ENCODE measurements around the gene NADSYN1.
"Not testable (repeated sequence)": the region's sequence is repeated elsewhere in the genome, so short reads cannot be mapped to it uniquely, and the experiment has no call there.

Gene NADSYN1

GRCh38 chr11:71526796-71527575 is 74.0 kb downstream of the NADSYN1 start, which contains the start of gene KRTAP5-7:
KRTAP5-7 (plus strand) TSS chr11:71527267; CDS start chr11:71527301, 34 bp downstream.
- not testable (repeated sequence) for DNase-seq (ENCODE audit: low read depth)

DNA sequence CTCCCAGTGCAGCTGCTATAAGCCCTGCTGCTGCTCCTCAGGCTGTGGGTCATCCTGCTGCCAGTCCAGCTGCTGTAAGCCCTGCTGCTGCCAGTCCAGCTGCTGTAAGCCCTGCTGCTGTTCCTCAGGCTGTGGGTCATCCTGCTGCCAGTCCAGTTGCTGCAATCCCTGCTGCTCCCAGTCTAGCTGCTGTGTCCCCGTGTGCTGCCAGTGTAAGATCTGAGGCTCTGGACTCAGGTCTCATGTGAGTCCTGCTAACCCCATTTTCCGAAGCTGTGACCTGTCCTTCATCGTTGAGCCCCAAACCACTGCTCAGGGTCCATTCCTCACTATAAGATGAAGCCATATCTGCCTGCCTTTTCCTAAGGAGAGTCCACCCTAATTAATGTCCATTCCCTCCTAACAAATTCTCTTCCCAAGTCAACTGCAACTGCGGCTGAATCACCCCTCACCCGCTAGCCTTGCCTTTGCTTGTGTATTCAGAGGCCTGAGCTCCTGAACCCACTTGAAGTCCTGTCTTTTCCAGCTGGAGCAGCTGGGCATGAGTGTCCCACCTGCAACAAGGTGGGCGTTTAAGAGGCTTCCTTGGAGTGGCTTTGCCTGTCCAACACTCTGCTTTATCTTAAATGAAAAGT is 74.7 kb downstream of the NADSYN1 start:
- no peak for DNase-seq (ENCODE audit: low read depth)

DNA sequence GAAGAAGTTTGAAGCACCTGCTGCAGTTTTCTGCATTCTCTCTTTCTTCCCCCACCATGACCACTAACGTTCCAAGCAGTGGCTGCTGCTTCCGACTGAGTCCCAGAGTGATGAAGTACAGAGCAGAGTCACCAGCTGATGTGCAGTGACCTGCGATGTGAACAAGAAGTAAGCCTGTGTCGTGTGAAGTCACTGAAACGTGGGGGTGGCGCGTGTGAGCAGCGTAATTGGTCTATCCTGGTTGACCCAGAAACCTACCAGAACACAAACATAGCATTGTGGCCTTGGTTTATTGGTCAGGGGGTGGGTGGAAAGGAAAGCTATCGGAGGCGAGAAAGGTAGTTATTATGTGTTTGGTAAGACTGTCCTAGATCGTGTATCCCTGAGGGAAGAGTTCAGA is 77.6 kb downstream of the NADSYN1 start:
- DNase-seq (ENCODE audit: low read depth): no peak

DNA sequence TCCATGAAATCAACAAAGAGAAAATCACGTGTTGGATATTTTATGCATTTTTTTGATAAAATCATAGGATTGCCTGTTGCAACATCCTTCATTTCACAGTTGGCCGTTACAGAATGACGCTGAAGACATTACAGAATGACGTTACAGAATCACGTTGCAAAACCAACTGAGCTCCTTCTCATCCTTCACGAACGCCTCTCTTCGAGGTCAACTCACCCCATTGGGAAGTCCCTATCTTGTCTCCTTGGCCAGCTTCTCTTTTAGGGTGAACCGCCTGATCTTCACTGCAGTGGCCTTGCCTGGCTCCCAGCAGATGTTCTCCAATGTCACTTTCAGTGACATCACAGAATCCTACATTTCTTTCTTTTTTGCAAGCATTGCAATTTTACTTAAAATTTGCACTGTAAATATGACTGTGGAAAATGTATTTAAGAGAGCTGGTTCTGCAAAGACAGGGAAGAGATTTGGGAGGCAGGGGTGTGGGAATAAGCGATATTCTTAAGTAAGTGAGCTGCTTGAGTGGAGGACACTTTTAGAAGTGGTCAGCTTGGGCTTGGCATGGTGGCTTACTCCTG is 79.1 kb downstream of the NADSYN1 start:
- DNase-seq (ENCODE audit: low read depth): no peak

DNA sequence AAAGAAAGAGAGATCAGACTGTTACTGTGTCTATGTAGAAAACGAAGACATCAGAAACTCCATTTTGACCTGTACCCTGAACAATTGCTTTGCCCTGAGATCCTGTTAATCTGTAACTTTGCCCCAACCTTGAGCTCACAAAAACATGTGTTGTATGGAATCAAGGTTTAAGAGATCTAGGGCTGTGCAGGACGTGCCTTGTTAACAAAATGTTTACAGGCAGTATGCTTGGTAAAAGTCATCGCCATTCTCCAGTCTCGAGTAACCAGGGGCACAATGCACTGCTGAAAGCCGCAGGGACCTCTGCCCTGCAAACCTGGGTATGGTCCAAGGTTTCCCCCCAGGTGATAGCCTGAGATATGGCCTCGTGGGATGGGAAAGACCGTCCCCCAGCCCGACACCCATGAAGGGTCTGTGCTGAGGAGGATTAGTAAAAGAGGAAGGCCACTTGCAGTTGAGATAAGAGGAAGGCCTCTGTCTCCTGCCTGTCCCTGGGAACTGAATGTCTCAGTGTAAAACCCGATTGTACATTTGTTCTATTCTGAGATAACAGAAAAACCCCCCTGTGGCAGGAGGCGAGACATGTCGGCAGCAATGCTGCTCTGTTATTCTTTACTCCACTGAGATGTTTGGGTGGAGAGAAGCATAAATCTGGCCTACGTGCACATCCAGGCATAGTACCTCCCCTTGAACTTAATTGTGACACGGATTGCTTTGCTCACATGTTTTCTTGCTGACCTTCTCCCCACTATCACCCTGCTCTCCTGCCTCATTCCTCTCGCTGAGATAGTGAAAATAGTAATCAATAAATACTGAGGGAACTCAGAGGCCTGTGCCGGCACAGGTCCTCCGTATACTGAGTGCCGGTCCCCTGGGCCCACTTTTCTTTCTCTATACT is 82.0 kb downstream of the NADSYN1 start:
- not testable (repeated sequence) for DNase-seq (ENCODE audit: low read depth)

DNA sequence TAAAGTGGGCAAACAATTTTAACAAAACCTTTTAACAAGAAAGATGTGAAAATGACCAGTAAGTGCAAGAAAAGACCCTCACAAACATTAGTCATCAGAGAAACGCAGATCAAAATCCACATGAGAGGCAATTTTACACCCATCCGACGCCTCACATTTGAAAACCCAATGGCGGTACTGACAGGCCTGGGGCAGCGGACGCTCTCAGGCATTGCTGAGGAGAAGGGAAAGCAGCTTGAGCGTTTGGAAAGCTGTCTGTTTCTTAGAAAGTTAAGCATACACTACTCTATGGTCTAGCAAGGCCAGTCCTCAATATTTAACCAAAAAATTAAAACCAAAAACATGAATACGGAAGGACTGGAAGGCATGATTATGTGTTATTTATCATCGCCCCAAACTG is 82.8 kb downstream of the NADSYN1 start:
- DNase-seq (ENCODE audit: low read depth): no peak

GRCh38 chr11:71537537-71537936 is 84.5 kb downstream of the NADSYN1 start:
- no peak for DNase-seq (ENCODE audit: low read depth)

DNA sequence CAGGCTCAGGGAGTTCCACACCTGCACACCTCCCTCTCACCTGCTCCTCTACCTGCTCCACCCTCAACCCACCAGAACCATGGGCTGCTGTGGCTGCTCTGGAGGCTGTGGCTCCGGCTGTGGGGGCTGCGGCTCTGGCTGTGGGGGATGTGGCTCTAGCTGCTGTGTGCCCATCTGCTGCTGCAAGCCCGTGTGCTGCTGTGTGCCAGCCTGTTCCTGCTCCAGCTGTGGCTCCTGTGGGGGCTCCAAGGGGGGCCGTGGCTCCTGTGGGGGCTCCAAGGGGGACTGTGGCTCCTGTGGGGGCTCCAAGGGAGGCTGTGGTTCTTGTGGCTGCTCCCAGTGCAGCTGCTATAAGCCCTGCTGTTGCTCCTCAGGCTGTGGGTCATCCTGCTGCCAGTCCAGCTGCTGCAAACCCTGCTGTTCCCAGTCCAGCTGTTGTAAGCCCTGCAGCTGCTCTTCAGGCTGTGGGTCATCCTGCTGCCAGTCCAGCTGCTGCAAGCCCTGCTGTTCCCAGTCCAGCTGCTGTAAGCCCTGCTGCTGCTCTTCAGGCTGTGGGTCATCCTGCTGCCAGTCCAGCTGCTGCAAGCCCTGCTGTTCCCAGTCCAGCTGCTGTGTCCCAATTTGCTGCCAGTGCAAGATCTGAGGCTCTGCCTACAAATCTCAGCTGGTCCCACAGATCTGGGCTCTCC is 85.1 kb downstream of the NADSYN1 start, which contains the start of gene KRTAP5-8:
TSS of gene KRTAP5-8 (plus strand) at position 49 of the 689 bp plus-strand sequence. CDS start at position 80, 31 bp downstream.
- DNase-seq (ENCODE audit: low read depth): not testable (repeated sequence)

GRCh38 chr11:71538666-71538990 is 85.6 kb downstream of the NADSYN1 start:
- no peak for DNase-seq (ENCODE audit: low read depth)

- no peak for DNase-seq (ENCODE audit: low read depth)
Observed at GRCh38 chr11:71539017-71539416, 86.0 kb downstream of the NADSYN1 start.

GRCh38 chr11:71539971-71540370 is 87.0 kb downstream of the NADSYN1 start:
- not testable (repeated sequence) for DNase-seq (ENCODE audit: low read depth)

DNA sequence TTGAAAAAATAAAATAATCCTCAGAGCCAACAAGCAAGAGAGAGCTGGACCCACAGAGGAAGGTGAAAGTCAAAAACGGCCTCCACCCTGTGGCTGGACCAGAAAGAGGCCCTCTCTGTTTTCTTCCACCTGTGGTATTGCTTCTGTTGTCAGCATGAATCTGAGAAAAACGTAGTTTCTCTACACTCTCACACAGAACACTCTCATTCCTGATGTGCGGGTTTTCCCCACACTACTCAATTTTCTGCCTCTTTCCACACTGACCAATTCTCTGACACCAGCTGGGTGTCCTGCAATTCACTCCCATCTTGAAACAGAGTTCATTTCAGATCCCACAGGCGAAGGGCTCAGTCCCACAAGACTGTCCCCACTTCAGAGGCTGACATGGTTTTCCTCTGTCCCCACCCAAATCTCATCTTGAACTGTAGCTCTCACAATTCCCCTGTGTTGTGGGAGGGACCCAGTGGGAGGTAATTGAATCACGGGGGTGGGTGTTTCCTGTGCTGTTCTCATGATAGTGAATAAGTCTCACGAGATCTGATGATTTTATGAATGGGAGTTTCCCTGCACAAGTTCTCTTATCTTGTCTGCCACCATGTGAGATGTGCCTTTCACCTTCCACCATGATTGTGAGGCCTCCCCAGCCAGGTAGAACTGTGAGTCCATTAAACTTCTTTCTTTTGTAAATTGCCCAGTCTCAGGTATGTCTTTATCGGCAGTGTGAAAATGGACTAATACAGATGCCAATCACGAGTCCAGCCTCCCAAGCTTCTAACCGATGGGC is 87.7 kb downstream of the NADSYN1 start:
- not testable (repeated sequence) for DNase-seq (ENCODE audit: low read depth)

- DNase-seq (ENCODE audit: low read depth): no peak
Observed at GRCh38 chr11:71542382-71542781, 89.4 kb downstream of the NADSYN1 start.

DNA sequence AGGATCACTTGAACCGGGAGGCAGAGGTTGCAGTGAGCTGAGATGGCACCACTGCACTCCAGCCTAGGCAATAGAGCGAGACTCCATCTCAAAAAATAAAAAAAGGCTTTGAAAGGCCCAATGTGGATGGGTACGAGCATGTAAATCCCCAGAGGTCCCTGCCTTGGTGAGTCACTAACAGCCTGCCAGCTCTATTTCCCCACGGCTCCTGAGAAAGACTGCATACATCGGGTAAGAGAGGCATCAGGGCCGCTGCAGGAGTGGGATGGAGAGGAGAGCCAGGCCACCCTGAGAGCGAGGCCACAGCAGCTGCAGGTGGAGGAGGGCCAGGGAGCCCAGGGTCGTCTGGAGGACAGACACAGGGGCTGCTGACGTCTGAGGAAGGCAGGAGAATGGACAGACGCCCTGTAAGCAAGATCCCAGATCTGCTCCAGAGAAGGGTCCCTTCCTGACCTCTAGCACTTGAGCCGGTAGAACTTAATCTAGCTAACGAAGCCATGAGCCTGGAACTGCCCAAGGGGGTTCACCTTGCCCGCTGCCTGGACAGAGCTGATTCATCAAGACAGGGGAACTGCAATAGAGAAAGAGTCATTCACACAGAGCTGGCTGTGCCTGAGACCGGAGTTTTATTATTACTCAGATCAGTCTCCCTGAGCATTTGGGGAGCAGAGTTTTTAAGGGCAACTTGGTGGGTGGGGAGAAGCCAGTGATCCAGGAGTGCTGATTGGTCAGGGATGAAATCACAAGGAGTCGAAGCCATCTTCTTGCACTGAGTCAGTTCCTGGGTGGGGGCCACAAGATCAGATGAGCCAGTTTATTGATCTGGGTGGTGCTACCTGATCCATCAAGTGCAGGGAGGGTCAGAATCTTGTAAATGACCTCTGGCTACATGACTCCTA is 90.1 kb downstream of the NADSYN1 start:
- DNase-seq (ENCODE audit: low read depth): no peak

- DNase-seq (ENCODE audit: low read depth): no peak
Observed at GRCh38 chr11:71543866-71544265, 90.9 kb downstream of the NADSYN1 start.

DNA sequence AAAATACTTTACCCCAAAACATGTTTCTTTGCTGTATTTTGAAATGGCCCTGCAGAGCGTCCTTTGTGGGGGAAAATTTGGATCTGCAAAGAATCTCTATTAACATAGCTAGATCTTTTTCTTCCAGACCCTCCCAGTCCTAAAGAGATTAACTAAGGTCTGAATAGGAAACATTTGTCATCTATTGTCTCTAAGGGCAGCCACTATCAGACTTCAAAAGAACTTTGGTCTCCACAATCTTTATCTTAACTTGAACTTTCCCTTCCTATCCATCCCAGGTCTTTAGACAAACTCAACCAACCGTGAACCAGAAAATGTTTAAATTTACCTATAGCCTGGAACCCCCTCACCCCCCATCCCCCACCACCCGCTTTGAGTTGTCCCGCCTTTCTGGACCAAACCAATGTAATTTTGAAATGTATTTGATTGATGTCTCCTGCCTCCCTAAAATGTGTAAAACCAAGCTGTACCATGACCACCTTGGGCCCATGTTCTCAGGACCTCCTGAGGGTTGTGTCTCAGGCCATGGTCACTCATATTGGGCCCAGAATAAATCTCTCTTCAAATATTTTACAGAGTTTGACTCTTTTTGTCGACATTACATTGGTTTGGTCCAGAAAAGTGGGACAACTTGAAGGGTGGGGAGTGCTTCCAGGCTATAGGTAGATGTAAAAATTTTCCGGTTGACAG is 91.7 kb downstream of the NADSYN1 start:
- DNase-seq (ENCODE audit: low read depth): no peak

- DNase-seq (ENCODE audit: low read depth): no peak
Observed at GRCh38 chr11:71545405-71545966, 92.5 kb downstream of the NADSYN1 start.

DNA sequence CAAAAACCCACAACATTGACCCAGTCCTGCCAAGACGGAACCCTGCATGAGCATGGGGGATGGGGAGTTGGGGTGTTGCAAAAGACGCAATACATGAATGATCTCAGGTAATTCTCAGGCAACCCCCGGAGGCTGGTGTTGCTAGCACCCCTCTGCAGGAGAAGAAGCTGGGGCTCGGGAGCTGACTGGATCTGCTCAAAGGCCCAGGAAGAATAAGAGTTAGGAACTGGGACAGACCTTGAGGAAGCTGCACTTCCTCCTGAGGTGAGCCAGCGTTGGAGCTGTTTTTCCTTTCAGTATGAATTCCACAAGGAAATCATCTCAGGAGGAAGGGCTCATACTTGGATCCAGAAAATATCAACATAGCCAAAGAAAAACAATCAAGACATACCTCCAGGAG is 95.1 kb downstream of the NADSYN1 start, which contains the start of gene KRTAP5-9:
TSS of gene KRTAP5-9 (plus strand) at position 301 of the 400 bp plus-strand sequence. CDS start 238 bp downstream, outside the sequence.
- DNase-seq (ENCODE audit: low read depth): no peak
